OCI-LY1 (cell line): ENCODE measurements around the gene FREY1.

Source experiments
- H2AFZ ChIP-seq: fragments of 200-600 bp; sonication (generic), shearing (Covaris generic); 2 replicates; pipeline ENCODE4 v1.6.0; 2014; ENCODE audit warnings: antibody characterized with exemption, mild to moderate bottlenecking, low read length
- H3F3A ChIP-seq: fragments of 200-600 bp; sonication (generic), shearing (Covaris generic); 2 replicates; pipeline ENCODE4 v1.6.0; 2014; ENCODE audit warnings: mild to moderate bottlenecking, antibody characterized with exemption, low read length, moderate library complexity; ENCODE audit not compliant: insufficient read depth
- H3K27ac ChIP-seq: fragments of 200-600 bp; sonication (generic); 2 replicates; pipeline ENCODE4 v1.5.1; 2014; ENCODE audit warnings: low read length, mixed run types, mild to moderate bottlenecking, low read depth; ENCODE audit not compliant: poor library complexity, severe bottlenecking
- H3K27me3 ChIP-seq: fragments of 200-600 bp; sonication (generic); 2 replicates; pipeline ENCODE4 v1.6.0; 2014; ENCODE audit warnings: antibody characterized with exemption, mild to moderate bottlenecking, low read length, moderate library complexity; ENCODE audit not compliant: insufficient read depth
- H3K36me3 ChIP-seq: fragments of 200-600 bp; sonication (generic); 2 replicates; pipeline ENCODE4 v1.6.1; 2014; ENCODE audit warnings: mild to moderate bottlenecking, antibody characterized with exemption, low read length, moderate library complexity, mixed read lengths; ENCODE audit not compliant: insufficient read depth
- H3K4me1 ChIP-seq: fragments of 200-600 bp; sonication (generic); 2 replicates; pipeline ENCODE4 v1.5.1; 2014; ENCODE audit warnings: mild to moderate bottlenecking, low read length, moderate library complexity; ENCODE audit not compliant: insufficient read depth, severe bottlenecking
- H3K4me2 ChIP-seq: fragments of 200-600 bp; sonication (generic), shearing (Covaris generic); 2 replicates; pipeline ENCODE4 v1.6.1; 2014; ENCODE audit warnings: low read length
- H3K4me3 ChIP-seq: fragments of 200-600 bp; sonication (generic); 2 replicates; pipeline ENCODE4 v1.5.1; 2014; ENCODE audit warnings: low read length, low read depth, mild to moderate bottlenecking, mixed read lengths; ENCODE audit not compliant: poor library complexity, severe bottlenecking
- H3K79me2 ChIP-seq: fragments of 200-600 bp; shearing (Covaris generic); 2 replicates; pipeline ENCODE4 v1.6.1; 2016; ENCODE audit warnings: mixed run types, low read length, mixed read lengths; ENCODE audit not compliant: insufficient read depth
- H3K9ac ChIP-seq: fragments of 200-600 bp; sonication (generic), shearing (Covaris generic); 2 replicates; pipeline ENCODE4 v1.6.1; 2014; ENCODE audit warnings: mild to moderate bottlenecking, low read length, mixed read lengths
- H3K9me2 ChIP-seq: fragments of 200-600 bp; sonication (generic), shearing (Covaris generic); 2 replicates; pipeline ENCODE4 v1.6.1; 2014; ENCODE audit warnings: low read depth, mild to moderate bottlenecking, low read length, mixed read lengths
- H3K9me3 ChIP-seq: fragments of 200-600 bp; shearing (Covaris generic); 2 replicates; pipeline ENCODE4 v1.6.1; 2014; ENCODE audit warnings: low read length, mixed read lengths
- H4K20me1 ChIP-seq: fragments of 200-600 bp; sonication (generic), shearing (Covaris generic); 2 replicates; pipeline ENCODE4 v1.6.0; 2016; ENCODE audit warnings: mild to moderate bottlenecking, low read length; ENCODE audit not compliant: insufficient read depth
- CTCF ChIP-seq: fragments of 200-600 bp; sonication (generic), shearing (Covaris generic); IDR thresholded peaks from 2 replicates; pipeline ENCODE4 v1.5.1; 2017; ENCODE audit warnings: mild to moderate bottlenecking, antibody characterized with exemption, low read length, moderate library complexity, mixed read lengths
- EZH2 ChIP-seq: fragments of 200-600 bp; sonication (generic), shearing (Covaris generic); IDR thresholded peaks from 2 replicates; pipeline ENCODE4 v1.8.0; 2017; ENCODE audit warnings: borderline replicate concordance, mixed run types, mild to moderate bottlenecking, antibody characterized with exemption, low read length, moderate library complexity, mixed read lengths

FREY1 gene

GRCh38 chr11:45941285-45941684 is 34.2 kb upstream of the FREY1 start:
- Histone ChIP-seq H3F3A (no peaks in the 10 kb centered on the region; the same call in 1 of the 2 replicates), H3K79me2 (no peaks in the 10 kb centered on the region), H3K4me3 (no peak overlapping the region), H2AFZ (no peak overlapping the region), H4K20me1 (no peaks in the 10 kb centered on the region), H3K27me3 (no peaks in the 10 kb centered on the region), H3K4me2 (no peak overlapping the region), H3K9me3 (no peaks in the 10 kb centered on the region), H3K4me1 (peaks cover 14% of the 10 kb centered on the region), H3K36me3 (peaks cover 28% of the 10 kb centered on the region), H3K27ac (no peak overlapping the region), H3K9me2 (no peaks in the 10 kb centered on the region), H3K9ac (no peak overlapping the region)
- TF ChIP-seq CTCF (no peak), EZH2 (no peak)

- Histone ChIP-seq H3K9me2 (no peaks in the 10 kb centered on the region), H4K20me1 (no peaks in the 10 kb centered on the region), H2AFZ (no peak overlapping the region), H3K36me3 (peaks cover 26% of the 10 kb centered on the region), H3K27me3 (no peaks in the 10 kb centered on the region), H3F3A (no peaks in the 10 kb centered on the region; the same call in 1 of the 2 replicates), H3K4me3 (no peak overlapping the region), H3K4me2 (no peak overlapping the region), H3K27ac (no peak overlapping the region), H3K9ac (no peak overlapping the region), H3K4me1 (peaks cover 16% of the 10 kb centered on the region), H3K79me2 (no peaks in the 10 kb centered on the region), H3K9me3 (no peaks in the 10 kb centered on the region)
- no peak for TF ChIP-seq EZH2
- no peak for TF ChIP-seq CTCF
These were observed 32.8 kb upstream of the FREY1 start for GRCh38 chr11:45939836-45940235.

DNA sequence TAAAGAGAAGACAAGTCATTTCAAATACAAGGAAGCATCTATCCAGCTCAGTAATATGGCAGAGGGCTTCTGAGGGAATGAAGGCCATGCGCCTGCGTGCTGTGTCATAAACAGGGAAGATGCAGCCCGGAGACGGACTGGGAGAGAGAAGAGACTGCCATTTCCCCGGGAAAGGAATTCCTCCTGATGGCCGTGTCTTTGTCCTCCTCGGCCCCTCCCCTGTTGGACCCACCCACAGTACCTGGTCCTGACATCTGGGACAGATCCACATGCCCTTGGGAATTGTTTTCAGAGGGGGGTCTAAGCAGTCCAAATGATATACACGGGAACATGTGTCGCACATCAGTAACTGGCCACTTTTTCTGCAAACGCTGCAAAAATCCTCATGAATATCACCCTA is 30.8 kb upstream of the FREY1 start:
- H3F3A ChIP-seq: no peaks in the 10 kb centered on the region; the same call in 1 of the 2 replicates
- TF ChIP-seq EZH2: no peak
- no peak for TF ChIP-seq CTCF
- no peak overlapping the region for H3K4me3 ChIP-seq
- no peaks in the 10 kb centered on the region for H3K9me3 ChIP-seq
- no peak overlapping the region for H3K4me2 ChIP-seq
- H2AFZ ChIP-seq: no peak overlapping the region
- H3K4me1 ChIP-seq: peaks cover 35% of the 10 kb centered on the region
- H3K27ac ChIP-seq: no peak overlapping the region
- no peaks in the 10 kb centered on the region for H3K27me3 ChIP-seq
- H3K79me2 ChIP-seq: no peaks in the 10 kb centered on the region
- no peaks in the 10 kb centered on the region for H4K20me1 ChIP-seq
- no peaks in the 10 kb centered on the region for H3K9me2 ChIP-seq
- H3K36me3 ChIP-seq: peaks cover 33% of the 10 kb centered on the region
- H3K9ac ChIP-seq: no peak overlapping the region
